HG02870 (cell line): ENCODE measurements around the gene SH3PXD2A.

Experiments used
- ATAC-seq: cut with Tn5 transposase; IDR thresholded peaks from one replicate; pipeline ENCODE4 v1.9.1; 2021; ENCODE audit warnings: mild to moderate bottlenecking, moderate library complexity; ENCODE audit not compliant: unreplicated experiment

The SH3PXD2A gene

DNA sequence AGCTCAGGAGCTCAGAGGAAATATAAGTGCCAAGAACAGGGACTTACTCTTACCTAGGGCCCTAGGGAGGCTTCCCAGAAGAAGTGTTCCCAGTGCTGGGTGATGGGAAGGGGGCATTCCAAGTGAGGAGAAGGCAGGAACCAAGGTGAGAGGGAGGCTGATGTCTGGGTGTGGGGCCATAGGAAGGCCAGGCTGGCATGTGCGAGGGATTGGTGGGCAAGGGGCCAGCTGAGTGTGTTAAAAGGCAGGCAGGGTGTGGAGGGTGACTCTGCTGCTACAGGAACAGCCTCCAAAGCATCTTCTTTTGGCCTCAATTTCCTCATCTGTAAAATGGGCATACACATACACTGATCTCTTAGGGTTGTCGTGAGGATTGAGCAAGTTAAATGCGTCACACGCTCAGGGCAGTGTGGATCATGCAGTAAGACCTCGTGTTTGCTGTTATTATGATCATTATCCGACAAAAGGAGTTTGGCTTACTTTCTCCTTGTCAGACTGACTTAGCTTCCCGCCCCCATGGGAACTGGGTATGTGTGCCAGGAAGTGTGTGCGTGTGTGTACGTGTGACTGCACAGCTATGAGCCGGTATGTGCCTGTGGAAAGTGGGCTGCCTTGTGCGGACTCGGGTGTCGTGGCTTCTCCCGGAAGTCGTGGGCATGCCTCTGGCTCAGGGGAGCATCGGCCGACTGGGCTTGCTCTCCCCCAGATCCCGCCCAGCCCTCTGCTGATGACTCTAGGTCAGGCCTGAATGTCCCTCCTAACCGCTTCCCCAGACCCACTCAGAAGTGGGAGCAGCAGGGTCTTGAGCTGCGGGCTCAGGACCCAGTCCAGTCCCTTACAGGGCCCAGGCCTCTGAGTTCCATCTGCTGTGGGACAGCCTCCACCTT, 302.3 kb downstream of the SH3PXD2A start:
- ATAC-seq = no peak

DNA sequence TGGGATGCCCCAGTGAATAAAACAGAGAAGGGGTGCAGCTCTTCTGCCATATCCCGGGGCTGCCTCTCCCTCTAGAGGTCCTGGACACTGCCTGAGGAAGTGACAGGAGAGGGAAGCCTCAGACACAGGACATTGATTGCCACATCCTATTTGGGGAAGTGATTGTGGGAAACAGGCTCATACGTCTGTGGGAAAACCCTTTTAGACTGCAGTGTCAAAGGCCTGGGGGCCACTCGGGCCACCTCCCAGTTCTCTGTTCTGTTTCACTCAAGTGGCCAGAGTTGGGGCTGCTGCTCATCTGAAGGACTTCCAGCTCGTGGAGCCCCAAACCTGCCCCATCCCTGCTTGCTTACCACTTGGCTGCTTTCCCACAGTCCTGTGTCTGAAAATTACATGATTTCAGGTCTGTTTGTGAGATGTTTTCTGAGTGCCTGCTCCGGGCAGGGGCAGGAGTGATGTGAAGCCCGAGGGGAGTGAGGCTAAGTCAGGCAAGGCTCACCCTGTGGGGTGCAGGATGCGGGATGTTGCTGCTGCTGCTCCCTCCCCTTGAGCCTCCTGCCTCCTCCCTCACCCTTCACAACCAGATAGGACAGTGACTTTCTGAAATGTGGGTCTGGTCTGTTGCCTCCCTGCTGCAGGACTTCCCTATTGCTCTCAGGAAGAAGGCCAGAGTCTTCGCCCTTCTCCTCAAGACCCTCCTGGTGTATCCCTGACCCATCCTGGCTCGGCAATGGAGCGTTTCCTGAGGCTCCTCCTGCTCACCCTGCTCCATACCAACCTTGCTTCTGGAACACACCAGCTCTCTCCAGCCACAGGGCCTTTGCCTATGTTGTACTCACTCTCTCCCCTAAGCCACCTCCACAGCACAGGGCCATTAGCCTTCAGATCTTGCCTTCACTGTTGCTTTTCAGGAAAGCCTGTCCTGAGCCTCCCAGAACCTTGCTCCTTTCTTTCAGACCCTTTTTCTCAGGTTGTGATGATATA, 303.5 kb downstream of the SH3PXD2A start:
- ATAC-seq = no peak

DNA sequence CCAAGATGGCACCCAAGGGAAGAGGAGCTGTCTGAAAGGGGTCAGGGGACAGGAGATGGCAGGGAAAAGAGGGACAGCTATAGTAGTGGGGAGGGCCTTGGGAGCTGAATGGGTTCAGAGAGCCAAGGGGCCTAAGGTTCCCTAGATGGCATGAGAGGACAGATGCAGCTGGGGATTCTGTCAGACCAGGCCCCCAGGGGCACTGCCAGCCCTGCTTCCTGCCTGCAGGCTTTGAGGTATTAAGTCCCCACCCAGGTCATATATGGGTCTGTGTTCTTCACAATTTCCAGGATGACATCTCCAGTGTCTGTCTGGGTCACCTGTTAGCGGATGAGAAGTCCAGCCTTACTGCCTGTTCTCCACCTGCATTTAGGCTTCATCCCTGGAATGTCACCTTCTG, 305.1 kb downstream of the SH3PXD2A start:
- ATAC-seq = no peak

DNA sequence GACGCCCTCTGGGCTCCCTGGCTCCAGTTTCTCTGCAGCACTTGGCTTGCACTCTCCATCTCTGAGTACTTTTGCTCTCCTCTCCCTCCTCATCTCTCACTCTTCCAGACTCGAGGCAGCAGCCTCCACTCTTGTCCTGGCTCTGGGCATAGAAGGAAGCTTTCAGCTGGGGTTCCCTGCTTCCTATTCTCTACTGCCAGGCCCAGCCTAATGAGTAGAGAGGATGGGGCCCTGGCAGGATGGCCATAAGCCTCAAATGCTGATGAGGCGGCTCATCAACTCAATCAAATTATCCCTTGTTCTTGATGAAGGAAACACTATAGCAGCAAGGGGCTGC, 306.1 kb downstream of the SH3PXD2A start:
- no peak for ATAC-seq

DNA sequence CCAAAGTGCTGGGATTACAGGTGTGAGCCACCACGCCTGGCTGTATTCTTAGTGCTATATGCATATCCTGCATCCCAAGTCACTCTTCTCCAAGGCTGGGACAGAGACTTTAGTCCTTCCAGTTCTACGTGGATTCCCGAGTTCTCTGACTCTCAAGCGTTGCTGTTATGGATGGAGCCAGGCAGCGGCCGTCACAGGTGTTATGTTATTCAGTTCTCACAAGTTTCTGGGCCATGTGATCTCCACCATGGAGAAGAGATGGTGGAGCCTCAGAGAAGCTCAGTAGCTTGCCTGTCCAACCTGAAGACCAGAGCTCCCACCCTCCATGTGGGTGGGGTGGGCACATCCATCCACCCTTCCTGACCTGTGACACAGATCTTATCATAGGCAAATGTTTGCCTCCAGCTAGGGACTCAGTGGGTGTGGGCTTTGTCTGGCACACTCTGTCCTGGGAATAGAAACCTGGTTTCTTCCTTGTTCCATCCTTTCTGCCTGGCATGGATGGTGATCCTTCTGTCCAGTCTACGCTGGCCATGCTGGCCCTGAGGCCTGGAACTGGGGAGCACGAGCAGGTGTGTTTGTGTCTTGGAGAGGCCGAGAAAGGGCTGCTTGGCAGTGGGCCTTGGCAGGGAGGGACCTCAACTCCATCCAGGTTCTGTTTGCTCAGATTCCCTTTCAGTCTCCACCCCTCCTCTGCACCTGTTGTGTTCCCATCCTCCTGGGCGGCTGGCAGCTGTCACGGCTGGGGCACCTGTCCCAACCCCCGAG, 306.6 kb downstream of the SH3PXD2A start:
- no peak for ATAC-seq

DNA sequence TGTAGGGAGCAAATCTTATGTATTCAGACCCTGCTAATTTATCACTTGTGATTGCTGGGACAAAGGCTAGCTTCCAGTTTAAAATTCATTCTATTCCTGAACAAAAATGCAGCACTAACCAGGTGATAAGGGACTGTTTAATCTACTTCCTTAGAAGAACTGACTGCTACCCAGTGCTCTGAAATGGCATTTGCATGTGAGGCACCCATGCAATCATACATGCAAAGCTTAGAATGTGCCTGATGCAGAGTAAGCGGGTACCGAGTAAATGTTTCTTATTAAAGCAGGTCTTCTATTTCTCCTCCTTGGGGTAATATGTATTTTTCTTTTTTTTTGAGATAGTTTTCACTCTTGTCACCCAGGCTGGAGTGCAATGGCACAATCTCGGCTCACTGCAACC, 307.4 kb downstream of the SH3PXD2A start:
- ATAC-seq = no peak

DNA sequence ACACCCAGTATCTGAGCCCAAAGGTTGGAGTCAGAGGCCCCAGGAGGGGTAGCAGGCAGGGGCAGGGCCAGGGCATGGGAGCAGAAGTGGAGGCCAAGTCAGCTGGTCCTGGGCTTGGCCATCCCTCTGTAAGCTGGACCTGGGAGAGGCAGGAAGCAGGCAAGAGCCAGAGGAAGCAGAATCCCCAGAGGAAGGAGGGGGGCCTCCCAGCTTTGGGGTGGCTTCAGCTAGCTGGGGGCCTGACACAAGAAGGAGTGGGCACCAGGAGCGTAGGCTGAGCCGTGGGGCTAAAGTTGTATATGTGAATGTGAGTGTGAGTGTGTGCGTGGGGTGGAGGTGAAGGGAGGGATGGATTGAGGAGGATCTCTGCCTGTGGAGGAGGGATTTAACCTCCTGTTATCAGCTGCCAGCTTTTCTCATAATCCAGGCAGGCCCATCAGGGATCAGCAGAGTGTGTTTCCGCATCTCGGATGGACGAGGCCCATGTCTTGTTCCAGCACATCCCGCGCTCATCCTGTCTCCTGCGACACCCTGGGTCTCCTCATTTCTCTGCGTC, 307.9 kb downstream of the SH3PXD2A start:
- ATAC-seq = no peak

DNA sequence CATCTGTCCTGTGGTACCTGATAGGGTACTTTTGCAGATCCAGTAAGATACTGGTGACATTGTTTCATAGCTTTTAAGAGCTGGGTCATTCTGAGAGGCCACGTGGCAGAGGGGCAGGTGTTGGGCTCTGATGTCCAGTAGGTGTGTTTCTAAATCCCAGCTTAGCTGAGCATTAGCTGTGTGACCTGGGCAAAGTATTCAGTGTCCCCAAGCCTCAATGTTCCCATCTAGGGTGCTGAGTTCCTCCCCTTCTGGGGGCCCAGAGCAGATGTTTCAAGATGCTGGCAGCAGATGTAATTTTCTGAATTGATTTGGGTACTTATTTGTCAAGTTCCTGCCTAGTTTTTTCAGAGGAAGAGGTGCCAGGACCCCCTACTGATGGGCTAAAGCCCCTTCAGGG, 309.0 kb downstream of the SH3PXD2A start:
- ATAC-seq = no peak

DNA sequence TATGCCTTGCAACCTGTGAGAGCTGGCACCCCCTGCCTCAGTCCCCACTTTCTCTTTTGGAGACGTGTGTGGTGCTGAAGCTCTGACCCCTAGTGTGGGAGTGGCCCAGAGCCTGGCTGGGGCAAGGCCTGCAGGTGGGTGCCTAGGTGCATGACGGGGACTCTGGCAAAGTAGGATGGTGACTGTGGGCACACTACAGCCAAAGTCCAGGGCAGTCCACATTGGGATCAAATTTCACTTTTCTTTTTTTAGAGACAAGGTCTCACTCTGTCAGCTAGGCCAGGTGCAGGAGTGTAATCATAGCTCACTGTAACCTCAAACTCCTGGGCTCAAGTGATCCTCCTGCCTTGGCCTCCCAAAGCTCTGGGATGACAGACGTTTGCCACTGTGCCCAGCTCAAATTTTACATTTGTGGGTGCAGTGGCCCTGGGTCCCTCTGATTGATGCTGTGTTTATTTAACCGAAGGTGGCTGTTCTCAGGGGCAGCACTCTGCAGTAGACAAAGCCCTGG, 309.6 kb downstream of the SH3PXD2A start:
- no peak for ATAC-seq

DNA sequence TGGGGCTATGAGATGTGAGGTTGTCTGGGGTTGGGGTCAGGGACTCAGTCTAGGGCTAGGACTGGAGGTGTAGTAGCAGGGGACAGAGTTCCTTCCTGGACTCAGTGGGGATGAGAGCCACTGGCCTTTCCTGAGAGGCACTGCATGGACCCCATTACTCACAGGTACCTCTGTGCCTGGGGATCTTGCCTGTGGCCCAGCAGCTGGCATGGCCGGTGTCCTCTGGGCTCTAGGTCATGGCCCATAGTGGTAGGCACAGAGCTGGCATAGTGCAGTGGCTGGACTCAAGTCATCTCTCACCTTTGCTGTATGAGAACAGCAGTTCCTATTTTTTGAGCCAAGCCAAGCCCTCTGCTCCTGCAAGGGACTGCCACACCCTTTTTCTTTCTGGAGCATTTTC, 310.0 kb downstream of the SH3PXD2A start:
- ATAC-seq = no peak

DNA sequence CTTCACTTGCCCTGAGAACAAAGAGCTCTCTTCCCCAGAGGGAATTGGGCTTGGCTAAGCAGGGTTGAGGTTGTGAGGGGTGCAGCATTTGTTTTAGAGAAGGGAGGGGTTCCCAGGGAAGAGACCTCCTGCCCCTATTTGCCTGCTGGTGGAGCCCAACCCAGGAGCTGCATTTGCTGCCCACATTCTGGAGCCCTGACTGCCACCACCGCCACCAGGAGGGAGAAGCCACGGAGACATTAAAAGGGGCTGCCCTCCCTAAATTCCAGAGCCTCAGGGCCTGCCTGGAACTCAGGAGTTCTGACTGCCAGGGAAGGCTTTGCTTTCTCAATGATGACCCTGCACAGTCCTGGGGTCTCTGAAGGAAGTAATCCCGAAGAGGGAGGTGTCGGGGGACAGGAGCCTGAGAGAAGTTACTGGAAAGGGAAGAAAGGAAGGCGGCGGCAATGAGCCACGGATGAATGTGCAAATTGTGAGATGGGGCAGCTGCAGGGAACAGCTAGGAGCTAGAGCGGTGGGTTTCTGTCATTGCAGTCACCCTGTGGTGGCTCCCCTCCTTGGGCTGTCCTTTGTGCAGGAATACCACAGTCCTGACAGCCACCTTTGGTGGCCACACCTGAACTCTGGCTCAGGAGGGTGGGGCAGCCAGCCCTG, 310.6 kb downstream of the SH3PXD2A start:
- no peak for ATAC-seq
